Neural progenitor cell (in vitro differentiated cells): Measurements from ENCODE around the gene RPL9. TPM values are rescaled to one million over a fixed set of nuclear protein-coding genes. Genes with fewer than 3 reads are reported as not detected.
"Not testable (repeated sequence)": the region's sequence is repeated elsewhere in the genome, so short reads cannot be mapped to it uniquely, and the experiment has no call there.

Experiments
- DNase-seq: peaks from one replicate; pipeline ENCODE4 v3.0.0-alpha.2; 2016; ENCODE audit warnings: low spot score
- H2AFZ ChIP-seq: fragments of 200-600 bp; sonication (generic); replicated peaks from 2 replicates; pipeline ENCODE4 v1.6.1; 2016; ENCODE audit warnings: antibody characterized with exemption
- H3F3A ChIP-seq: fragments of 200-600 bp; sonication (generic); 2 replicates; pipeline ENCODE4 v1.6.1; 2016; ENCODE audit warnings: antibody characterized with exemption, low read depth
- H3K27ac ChIP-seq: fragments of 200-600 bp; sonication (generic); 2 replicates; pipeline ENCODE4 v1.5.1; 2016; ENCODE audit warnings: mild to moderate bottlenecking
- H3K27me3 ChIP-seq: fragments of 200-600 bp; sonication (generic); 2 replicates; pipeline ENCODE4 v1.6.1; 2016; ENCODE audit warnings: mild to moderate bottlenecking, moderate library complexity
- H3K36me3 ChIP-seq: fragments of 200-600 bp; sonication (generic); 2 replicates; pipeline ENCODE4 v1.5.1; 2016
- H3K4me1 ChIP-seq: fragments of 200-600 bp; sonication (generic); 2 replicates; pipeline ENCODE4 v1.6.1; 2016; ENCODE audit warnings: mixed run types
- H3K4me2 ChIP-seq: fragments of 200-600 bp; sonication (generic); 2 replicates; pipeline ENCODE4 v1.6.1; 2016
- H3K4me3 ChIP-seq: fragments of 200-600 bp; sonication (generic); 2 replicates; pipeline ENCODE4 v1.5.1; 2016
- H3K79me2 ChIP-seq: fragments of 200-600 bp; sonication (generic); 2 replicates; pipeline ENCODE4 v1.6.1; 2016; ENCODE audit warnings: low read depth
- H3K9ac ChIP-seq: fragments of 200-600 bp; sonication (generic); 2 replicates; pipeline ENCODE4 v1.6.1; 2016
- H3K9me3 ChIP-seq: fragments of 200-600 bp; sonication (generic); 2 replicates; pipeline ENCODE4 v1.5.1; 2016; ENCODE audit warnings: low read depth
- H4K20me1 ChIP-seq: fragments of 200-600 bp; sonication (generic); 2 replicates; pipeline ENCODE4 v1.6.1; 2016; ENCODE audit warnings: low read depth
- H3K27ac Mint-ChIP-seq: 3 replicates; pipeline ENCODE4 v1.8.0; 2021; ENCODE audit warnings: mixed read lengths
- H3K27me3 Mint-ChIP-seq: 2 replicates; pipeline ENCODE4 v1.8.0; 2022; ENCODE audit warnings: low read depth, mild to moderate bottlenecking, inconsistent platforms, moderate library complexity, mixed read lengths; ENCODE audit not compliant: insufficient read depth
- H3K36me3 Mint-ChIP-seq: 3 replicates; pipeline ENCODE4 v1.8.0; 2021; ENCODE audit warnings: mixed read lengths
- H3K4me1 Mint-ChIP-seq: 3 replicates; pipeline ENCODE4 v1.8.0; 2021; ENCODE audit warnings: mixed read lengths
- H3K4me3 Mint-ChIP-seq: 3 replicates; pipeline ENCODE4 v1.8.0; 2021; ENCODE audit warnings: mild to moderate bottlenecking, moderate library complexity, mixed read lengths
- H3K9me3 Mint-ChIP-seq: 3 replicates; pipeline ENCODE4 v1.8.0; 2020; ENCODE audit warnings: mixed read lengths
- EZH2 ChIP-seq: fragments of 200-600 bp; sonication (generic); IDR thresholded peaks from 2 replicates; pipeline ENCODE4 v1.6.1; 2017; ENCODE audit warnings: antibody characterized with exemption, mild to moderate bottlenecking, moderate library complexity
- EZH2phosphoT487 ChIP-seq: fragments of 200-600 bp; sonication (generic); IDR thresholded peaks from 2 replicates; pipeline ENCODE4 v1.6.1; 2017; ENCODE audit warnings: antibody characterized with exemption
- total RNA-seq: library from RNA; depleted of rRNA; stranded (reverse); fragments of >200 nt; gene quantifications from 2 replicates; pipeline ENCODE4 v1.2.3, GENCODE V29; 2015; ENCODE audit warnings: low replicate concordance
- TF ChIP-seq, protein P1 (sequence below): fragments of 200-600 bp; sonication (generic); IDR thresholded peaks from 2 replicates; pipeline ENCODE4 v1.5.1; 2017; ENCODE audit warnings: antibody characterized with exemption, mild to moderate bottlenecking

RPL9 gene
- total RNA-seq, 1 donor from 2014 or later, result 6,671 TPM

- Histone ChIP-seq H3K27me3 (no peaks in the 10 kb centered on the region), H3K79me2 (no peaks in the 10 kb centered on the region), H3K36me3 (no peaks in the 10 kb centered on the region), H3K4me1 (peaks cover 7% of the 10 kb centered on the region), H3K9me3 (no peaks in the 10 kb centered on the region), H2AFZ (no peak overlapping the region), H3K9ac (no peak overlapping the region), H3K4me2 (no peak overlapping the region), H3F3A (no peaks in the 10 kb centered on the region), H3K27ac (no peak overlapping the region), H4K20me1 (no peaks in the 10 kb centered on the region), H3K4me3 (no peak overlapping the region)
- TF ChIP-seq EZH2phosphoT487 (no peak), EZH2 (no peak)
- TF ChIP-seq, protein P1, sequence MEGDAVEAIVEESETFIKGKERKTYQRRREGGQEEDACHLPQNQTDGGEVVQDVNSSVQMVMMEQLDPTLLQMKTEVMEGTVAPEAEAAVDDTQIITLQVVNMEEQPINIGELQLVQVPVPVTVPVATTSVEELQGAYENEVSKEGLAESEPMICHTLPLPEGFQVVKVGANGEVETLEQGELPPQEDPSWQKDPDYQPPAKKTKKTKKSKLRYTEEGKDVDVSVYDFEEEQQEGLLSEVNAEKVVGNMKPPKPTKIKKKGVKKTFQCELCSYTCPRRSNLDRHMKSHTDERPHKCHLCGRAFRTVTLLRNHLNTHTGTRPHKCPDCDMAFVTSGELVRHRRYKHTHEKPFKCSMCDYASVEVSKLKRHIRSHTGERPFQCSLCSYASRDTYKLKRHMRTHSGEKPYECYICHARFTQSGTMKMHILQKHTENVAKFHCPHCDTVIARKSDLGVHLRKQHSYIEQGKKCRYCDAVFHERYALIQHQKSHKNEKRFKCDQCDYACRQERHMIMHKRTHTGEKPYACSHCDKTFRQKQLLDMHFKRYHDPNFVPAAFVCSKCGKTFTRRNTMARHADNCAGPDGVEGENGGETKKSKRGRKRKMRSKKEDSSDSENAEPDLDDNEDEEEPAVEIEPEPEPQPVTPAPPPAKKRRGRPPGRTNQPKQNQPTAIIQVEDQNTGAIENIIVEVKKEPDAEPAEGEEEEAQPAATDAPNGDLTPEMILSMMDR, result no peak
- no peaks in the 10 kb centered on the region for H3K36me3 Mint-ChIP-seq
- no peak overlapping the region for H3K4me3 Mint-ChIP-seq
- H3K27ac Mint-ChIP-seq, result no peak overlapping the region
- H3K9me3 Mint-ChIP-seq, result no peaks in the 10 kb centered on the region
- no peaks in the 10 kb centered on the region for H3K4me1 Mint-ChIP-seq
- H3K27me3 Mint-ChIP-seq, result peaks cover 3% of the 10 kb centered on the region
- no peak for DNase-seq
Measured at GRCh38 chr4:39427520-39428114, 31.1 kb downstream of the RPL9 start.

DNA sequence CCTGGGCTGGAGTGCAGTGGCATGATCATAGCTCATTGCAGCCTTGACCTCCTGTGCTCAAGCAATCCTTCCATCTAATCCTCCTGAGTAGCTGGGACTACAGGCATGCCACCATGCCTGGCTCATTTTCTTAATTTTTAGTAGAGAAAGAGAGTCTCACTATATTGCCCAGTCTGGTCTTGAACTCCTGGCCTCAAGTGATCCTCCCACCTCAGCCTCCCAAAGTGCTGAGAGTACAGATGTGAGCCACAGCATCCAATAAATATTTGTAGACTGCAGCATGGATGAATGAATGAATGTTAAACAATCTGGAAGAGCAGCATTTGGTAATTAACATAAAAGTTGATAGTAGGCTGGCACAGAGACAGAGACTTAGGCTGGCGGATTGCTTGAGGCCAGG is 32.0 kb downstream of the RPL9 start:
- Histone ChIP-seq H3K4me3 (no peak overlapping the region), H3K4me1 (peaks cover 7% of the 10 kb centered on the region), H3K27ac (no peak overlapping the region), H4K20me1 (no peaks in the 10 kb centered on the region), H3K79me2 (no peaks in the 10 kb centered on the region), H3K27me3 (no peaks in the 10 kb centered on the region), H3K9me3 (no peaks in the 10 kb centered on the region), H3F3A (no peaks in the 10 kb centered on the region), H2AFZ (no peak overlapping the region), H3K9ac (no peak overlapping the region), H3K4me2 (no peak overlapping the region), H3K36me3 (no peaks in the 10 kb centered on the region)
- no peak for TF ChIP-seq EZH2
- no peaks in the 10 kb centered on the region for H3K4me1 Mint-ChIP-seq
- H3K27ac Mint-ChIP-seq, result no peak overlapping the region
- no peaks in the 10 kb centered on the region for H3K9me3 Mint-ChIP-seq
- no peaks in the 10 kb centered on the region for H3K36me3 Mint-ChIP-seq
- no peak overlapping the region for H3K4me3 Mint-ChIP-seq
- no peak for DNase-seq
- H3K27me3 Mint-ChIP-seq, result peaks cover 3% of the 10 kb centered on the region

DNA sequence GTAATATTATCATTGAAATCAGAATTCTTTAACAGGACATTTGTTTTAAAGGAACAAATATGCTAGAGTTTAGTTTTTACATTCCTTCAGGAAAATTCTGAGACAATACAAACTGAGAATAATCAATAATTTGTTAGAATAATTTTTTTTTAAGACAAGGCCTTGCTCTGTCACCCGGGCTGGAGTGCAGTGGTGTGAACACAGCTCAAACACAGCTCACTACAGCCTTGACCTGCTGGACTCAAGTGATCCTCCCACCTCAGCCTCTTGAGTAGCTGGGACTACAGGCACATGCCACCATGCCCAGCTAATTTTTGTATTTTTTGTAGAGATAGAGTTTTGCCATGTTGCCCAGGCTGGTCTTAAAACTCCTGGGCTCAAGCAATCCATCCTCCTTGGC is 33.4 kb downstream of the RPL9 start:
- not testable (repeated sequence) for H3K27me3 ChIP-seq, H3K36me3 Mint-ChIP-seq, H3F3A ChIP-seq, H3K27ac ChIP-seq, DNase-seq, H3K4me1 ChIP-seq, H3K4me2 ChIP-seq, H2AFZ ChIP-seq, H4K20me1 ChIP-seq, H3K4me1 Mint-ChIP-seq, H3K9me3 ChIP-seq, H3K79me2 ChIP-seq, H3K9ac ChIP-seq, H3K9me3 Mint-ChIP-seq, H3K4me3 Mint-ChIP-seq, H3K36me3 ChIP-seq, H3K4me3 ChIP-seq, H3K27me3 Mint-ChIP-seq, H3K27ac Mint-ChIP-seq

GRCh38 chr4:39422247-39422646 is 36.5 kb downstream of the RPL9 start:
- Histone ChIP-seq H3F3A (no peaks in the 10 kb centered on the region), H3K9me3 (no peaks in the 10 kb centered on the region), H3K27me3 (no peaks in the 10 kb centered on the region), H3K4me1 (no peaks in the 10 kb centered on the region), H3K4me3 (no peak overlapping the region), H3K36me3 (no peaks in the 10 kb centered on the region), H2AFZ (no peak overlapping the region), H3K27ac (no peak overlapping the region), H4K20me1 (no peaks in the 10 kb centered on the region), H3K9ac (no peak overlapping the region), H3K79me2 (no peaks in the 10 kb centered on the region), H3K4me2 (no peak overlapping the region)
- no peak for DNase-seq
- no peak overlapping the region for H3K4me3 Mint-ChIP-seq
- H3K36me3 Mint-ChIP-seq, result no peaks in the 10 kb centered on the region
- no peaks in the 10 kb centered on the region for H3K9me3 Mint-ChIP-seq
- H3K4me1 Mint-ChIP-seq, result no peaks in the 10 kb centered on the region
- no peak overlapping the region for H3K27ac Mint-ChIP-seq
- TF ChIP-seq EZH2phosphoT487 (no peak), EZH2 (no peak)
- TF ChIP-seq, protein P1, result no peak
- H3K27me3 Mint-ChIP-seq, result no peaks in the 10 kb centered on the region
